Right lobe of liver (tissue), 4 donors: ENCODE measurements around the gene IRF2BP2.

Experiments
- CTCF ChIP-seq, 4 donors: fragments of 200-600 bp in 3 of 4; fragments of 450-650 bp in 1 of 4; IDR thresholded peaks; one replicate each; pipeline versions ENCODE4 v1.5.1 to v1.8.0; 2016 to 2022; ENCODE audit warnings: antibody characterized with exemption in 4 of 4, mild to moderate bottlenecking in 2 of 4
- POLR2A ChIP-seq: fragments of 450-650 bp; IDR thresholded peaks from one replicate; pipeline ENCODE4 v1.6.1; 2017; ENCODE audit warnings: antibody characterized with exemption, mild to moderate bottlenecking
- donor health status: DM: no; HTN: no; CAD: no.
- donor health status: DM: no; HTN: no; CAD: no.
- donor health status: DM: no; HTN: yes; CAD: no.

- TF ChIP-seq POLR2A (no peak), CTCF (IDR thresholded peaks at IDR 0.05) (no peak)
Measured at GRCh38 chr1:234659538-234659937, 49.6 kb upstream of the IRF2BP2 start.
